Caco-2 (cell line): ENCODE results near the gene RGS7BP. TPM values are rescaled to one million over a fixed set of nuclear protein-coding genes. Genes with fewer than 3 reads are reported as not detected.
"Not testable (repeated sequence)": the region's sequence is repeated elsewhere in the genome, so short reads cannot be mapped to it uniquely, and the experiment has no call there.

Experiments used
- BruUV-seq: library from RNA; stranded (reverse); fragments of 400-500 nt; replicated peaks from 2 replicates; lab custom pipeline; 2021; lab: Mats Ljungman, UMichigan
- CTCF ChIA-PET: fragments of 300-600 bp; sonication (Branson Sonifier 250); formaldehyde crosslinking; loops from one replicate; lab custom pipeline; 2022; ENCODE audit warnings: antibody characterized with exemption; lab: Charles Lee
- POLR2A ChIA-PET: fragments of 300-600 bp; sonication (Branson Sonifier 250); formaldehyde crosslinking; loops from one replicate; lab custom pipeline; 2022; ENCODE audit warnings: antibody characterized with exemption; lab: Charles Lee
- DNase-seq, 2 experiments: peaks; one replicate each; pipeline versions ENCODE4 v3.0.0 to v3.0.0-alpha.2; 2020 to 2022
- H3K27me3 ChIP-seq: replicated peaks from 2 replicates; pipeline ENCODE4 v1.6.0; 2011; ENCODE audit warnings: low read length; ENCODE audit not compliant: control insufficient read depth, insufficient read depth
- H3K36me3 ChIP-seq: 2 replicates; pipeline ENCODE4 v1.5.1; 2011; ENCODE audit warnings: low read length; ENCODE audit not compliant: control insufficient read depth, insufficient read depth
- H3K4me1 ChIP-seq: fragments of 250-450 bp; sonication (Bioruptor Pico); 2 replicates; pipeline ENCODE4 v1.5.1; 2020; ENCODE audit warnings: mild to moderate bottlenecking
- H3K4me3 ChIP-seq: 2 replicates; pipeline ENCODE4 v1.5.1; 2011; ENCODE audit warnings: low read depth, mild to moderate bottlenecking, control low read depth, low read length
- H3K9me3 ChIP-seq: fragments of 250-450 bp; sonication (Bioruptor Pico); 2 replicates; pipeline ENCODE4 v1.5.1; 2020; ENCODE audit warnings: mild to moderate bottlenecking, moderate library complexity
- H3K27ac Mint-ChIP-seq: one replicate; pipeline ENCODE4 v1.8.0; 2022; ENCODE audit warnings: mixed read lengths; ENCODE audit not compliant: unreplicated experiment
- H3K27me3 Mint-ChIP-seq: one replicate; pipeline ENCODE4 v1.8.0; 2022; ENCODE audit warnings: mixed read lengths; ENCODE audit not compliant: insufficient read depth, unreplicated experiment
- H3K36me3 Mint-ChIP-seq: one replicate; pipeline ENCODE4 v1.8.0; 2022; ENCODE audit warnings: mild to moderate bottlenecking, mixed read lengths; ENCODE audit not compliant: insufficient read depth, unreplicated experiment
- H3K4me1 Mint-ChIP-seq: one replicate; pipeline ENCODE4 v1.8.0; 2022; ENCODE audit warnings: low read depth, mixed read lengths; ENCODE audit not compliant: unreplicated experiment
- H3K4me3 Mint-ChIP-seq: one replicate; pipeline ENCODE4 v1.8.0; 2022; ENCODE audit warnings: mild to moderate bottlenecking, moderate library complexity, mixed read lengths; ENCODE audit not compliant: unreplicated experiment
- H3K9me3 Mint-ChIP-seq: one replicate; pipeline ENCODE4 v1.8.0; 2022; ENCODE audit warnings: mixed read lengths; ENCODE audit not compliant: unreplicated experiment
- intact Hi-C: fragments of 100-400 bp; cut with micrococcal nuclease; formaldehyde crosslinking; loops from one replicate; pipeline ENCODE4 v1.10.0; 2022; ENCODE audit not compliant: unreplicated experiment
- total RNA-seq: library from RNA; stranded (reverse); gene quantifications from 2 replicates; pipeline ENCODE4 v1.2.3, GENCODE V29; 2022
- TF ChIP-seq, protein P1 (sequence below), 2 experiments: fragments of 200-600 bp in 1 of 2; IDR thresholded peaks; 1 replicate in 1 of 2; 2 replicates in 1 of 2; pipeline versions ENCODE4 v1.5.1 to v1.8.0; 2011 to 2022; ENCODE audit warnings: antibody characterized with exemption in 1 of 2, control low read depth in 1 of 2, inconsistent platforms in 1 of 2, low read depth in 1 of 2, low read length in 1 of 2, mild to moderate bottlenecking in 1 of 2, moderate library complexity in 1 of 2; ENCODE audit not compliant: insufficient read depth in 1 of 2, severe bottlenecking in 1 of 2, unreplicated experiment in 1 of 2

The RGS7BP gene
- total RNA-seq, 1 experiment from 2014 or later = not detected

DNA sequence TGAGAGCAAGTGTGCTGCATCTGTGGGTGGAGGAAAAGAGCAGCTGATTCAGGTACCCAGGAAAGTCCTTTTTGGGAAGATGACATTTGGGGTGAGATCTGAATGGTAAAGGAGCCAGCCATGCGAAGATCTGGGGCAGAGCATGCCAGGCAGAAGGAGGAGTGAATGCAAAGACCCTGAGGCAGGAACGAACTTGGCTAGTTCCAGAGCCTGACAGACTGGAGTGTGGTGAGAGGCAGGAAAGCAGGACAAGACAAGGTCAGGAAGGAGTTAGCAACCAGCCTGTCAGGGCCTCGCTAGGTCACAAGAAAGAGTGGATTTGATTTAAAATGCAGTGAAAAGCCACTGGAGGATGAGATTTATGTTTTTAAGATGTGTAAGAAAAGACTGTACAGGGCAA, 28.2 kb downstream of the RGS7BP start:
- no peak overlapping the region for H3K4me3 Mint-ChIP-seq
- no peaks in the 10 kb centered on the region for H3K9me3 ChIP-seq
- no TSS peak for BruUV-seq
- H3K4me3 ChIP-seq = no peak overlapping the region
- no peaks in the 10 kb centered on the region; the same call in 1 of the 2 replicates for H3K27me3 ChIP-seq
- ChIA-PET POLR2A (no interaction called here), CTCF (no interaction called here)
- TF ChIP-seq, protein P1, sequence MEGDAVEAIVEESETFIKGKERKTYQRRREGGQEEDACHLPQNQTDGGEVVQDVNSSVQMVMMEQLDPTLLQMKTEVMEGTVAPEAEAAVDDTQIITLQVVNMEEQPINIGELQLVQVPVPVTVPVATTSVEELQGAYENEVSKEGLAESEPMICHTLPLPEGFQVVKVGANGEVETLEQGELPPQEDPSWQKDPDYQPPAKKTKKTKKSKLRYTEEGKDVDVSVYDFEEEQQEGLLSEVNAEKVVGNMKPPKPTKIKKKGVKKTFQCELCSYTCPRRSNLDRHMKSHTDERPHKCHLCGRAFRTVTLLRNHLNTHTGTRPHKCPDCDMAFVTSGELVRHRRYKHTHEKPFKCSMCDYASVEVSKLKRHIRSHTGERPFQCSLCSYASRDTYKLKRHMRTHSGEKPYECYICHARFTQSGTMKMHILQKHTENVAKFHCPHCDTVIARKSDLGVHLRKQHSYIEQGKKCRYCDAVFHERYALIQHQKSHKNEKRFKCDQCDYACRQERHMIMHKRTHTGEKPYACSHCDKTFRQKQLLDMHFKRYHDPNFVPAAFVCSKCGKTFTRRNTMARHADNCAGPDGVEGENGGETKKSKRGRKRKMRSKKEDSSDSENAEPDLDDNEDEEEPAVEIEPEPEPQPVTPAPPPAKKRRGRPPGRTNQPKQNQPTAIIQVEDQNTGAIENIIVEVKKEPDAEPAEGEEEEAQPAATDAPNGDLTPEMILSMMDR (IDR thresholded peaks at IDR 0.05; ENCODE audit: insufficient read depth in 1 of 2, low read depth in 1 of 2, low read length in 1 of 2, severe bottlenecking in 1 of 2, unreplicated experiment in 1 of 2) = no peak
- H3K4me1 Mint-ChIP-seq = no peaks in the 10 kb centered on the region
- no peaks in the 10 kb centered on the region for H3K36me3 Mint-ChIP-seq
- DNase-seq = no peak
- H3K27ac Mint-ChIP-seq = no peak overlapping the region
- H3K9me3 Mint-ChIP-seq = no peaks in the 10 kb centered on the region
- H3K36me3 ChIP-seq = no peaks in the 10 kb centered on the region
- H3K4me1 ChIP-seq = no peaks in the 10 kb centered on the region
- intact Hi-C loops = no loop called here
- H3K27me3 Mint-ChIP-seq = peaks cover 3% of the 10 kb centered on the region

DNA sequence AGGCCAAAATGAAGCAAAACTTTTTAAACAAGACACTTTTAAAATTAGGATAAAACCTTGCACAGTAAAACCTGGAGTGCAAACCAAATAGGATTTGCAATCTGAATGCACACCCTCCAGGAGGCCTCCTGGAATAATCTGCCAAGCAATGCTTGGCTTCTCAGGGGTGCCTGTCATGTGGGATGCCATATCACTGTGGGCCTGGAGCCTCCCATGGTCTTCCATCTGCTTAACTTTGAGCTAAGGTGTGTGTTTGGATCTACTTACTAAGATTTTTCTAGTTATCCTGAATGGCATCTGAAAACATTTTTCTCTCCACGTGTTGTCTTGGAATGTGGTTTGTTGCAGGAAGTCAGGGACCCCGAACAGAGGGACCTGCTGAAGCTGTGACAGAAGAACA, 52.1 kb downstream of the RGS7BP start:
- H3K36me3 ChIP-seq = no peaks in the 10 kb centered on the region
- ChIA-PET POLR2A (no interaction called here), CTCF (no interaction called here)
- H3K9me3 ChIP-seq = 0 out of 2 replicates have a peak, but pooled peaks cover 8% of the 10 kb centered on the region
- no peaks in the 10 kb centered on the region for H3K36me3 Mint-ChIP-seq
- H3K4me3 ChIP-seq = no peak overlapping the region
- H3K4me3 Mint-ChIP-seq = no peak overlapping the region
- peaks cover 17% of the 10 kb centered on the region for H3K9me3 Mint-ChIP-seq
- BruUV-seq = no TSS peak
- H3K27me3 Mint-ChIP-seq = peaks cover 3% of the 10 kb centered on the region
- no peak overlapping the region for H3K27ac Mint-ChIP-seq
- DNase-seq = no peak
- TF ChIP-seq, protein P1 (IDR thresholded peaks at IDR 0.05; ENCODE audit: insufficient read depth in 1 of 2, low read depth in 1 of 2, low read length in 1 of 2, severe bottlenecking in 1 of 2, unreplicated experiment in 1 of 2) = no peak
- intact Hi-C loops = no loop called here
- H3K27me3 ChIP-seq = no peaks in the 10 kb centered on the region
- no peaks in the 10 kb centered on the region for H3K4me1 Mint-ChIP-seq
- no peaks in the 10 kb centered on the region for H3K4me1 ChIP-seq

DNA sequence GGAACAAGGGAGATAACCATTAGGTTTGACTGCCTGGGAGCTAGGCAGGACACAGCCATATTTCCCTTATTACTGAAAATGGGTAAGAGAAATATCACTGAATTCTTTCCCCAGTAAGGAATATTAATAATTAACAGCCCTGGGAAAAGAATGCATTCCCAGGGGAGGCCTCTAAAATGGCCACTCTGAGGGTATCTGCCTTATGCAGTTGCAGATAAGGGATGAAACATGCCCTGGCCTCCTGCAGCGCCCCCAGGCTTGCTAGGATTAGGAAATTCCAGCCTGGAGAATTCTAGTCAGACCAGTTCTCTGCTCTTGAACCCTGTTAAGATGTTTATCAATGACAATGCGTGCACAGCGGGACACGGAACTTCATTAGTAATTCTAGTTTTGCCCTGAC, 52.8 kb downstream of the RGS7BP start:
- H3K4me1 Mint-ChIP-seq, H3K9me3 ChIP-seq, POLR2A ChIA-PET, H3K27ac Mint-ChIP-seq, H3K4me3 Mint-ChIP-seq, H3K27me3 ChIP-seq, H3K36me3 ChIP-seq, CTCF ChIA-PET, H3K4me1 ChIP-seq, H3K27me3 Mint-ChIP-seq, H3K4me3 ChIP-seq, H3K36me3 Mint-ChIP-seq, intact Hi-C loops, BruUV-seq: not testable (repeated sequence)
- DNase-seq = peak in 1 of 2 experiments; percentile 3
- peaks cover 17% of the 10 kb centered on the region for H3K9me3 Mint-ChIP-seq
